ENCODE results near the gene MOB3C. TPM values are rescaled to one million over a fixed set of nuclear protein-coding genes. Genes with fewer than 3 reads are reported as not detected.

Gene MOB3C
- total RNA-seq, 2 donors from 2014 or later, result 1.7 to 2.3 TPM

DNA sequence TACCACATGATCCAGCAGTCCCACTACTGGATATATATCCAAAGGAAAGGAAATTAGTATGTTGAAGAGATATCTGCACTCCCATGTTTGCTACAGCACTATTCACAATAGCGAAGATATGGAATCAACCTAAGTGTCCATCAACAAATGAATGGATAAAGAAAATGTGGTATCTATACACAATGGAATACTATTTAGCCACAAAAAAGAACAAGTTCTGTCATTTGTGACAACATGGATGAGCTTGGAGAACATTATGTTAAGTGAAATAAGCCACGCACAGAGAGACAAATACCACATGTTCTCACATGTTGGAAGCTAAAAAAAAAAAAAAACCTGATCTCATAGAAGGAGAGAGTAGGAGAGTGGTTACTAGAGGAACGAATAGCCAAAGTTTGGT lies 33.9 kb upstream of the MOB3C start:
- WGBS, 2 experiments (ENCODE audit: insufficient coverage in 1 of 2, insufficient read length in 1 of 2), result 83 to 100% methylated on average over 1 to 3 of the region's 3 CpGs
- Histone ChIP-seq H3K9me3 (ENCODE audit: control insufficient read depth, low read length) (peaks cover 46% of the 10 kb centered on the region), H3K4me1 (ENCODE audit: control insufficient read depth, insufficient read depth, low read length) (no peaks in the 10 kb centered on the region), H3K36me3 (ENCODE audit: control insufficient read depth, insufficient read depth, low read length) (peaks cover 74% of the 10 kb centered on the region), H3K4me3 (ENCODE audit: low read length) (no peak overlapping the region), H3K27ac (ENCODE audit: low read depth, low read length) (no peak overlapping the region), H3K9ac (ENCODE audit: extremely low read depth, low read length, poor library complexity, severe bottlenecking) (no peak overlapping the region), H3K27me3 (ENCODE audit: control insufficient read depth, insufficient read depth, low read length, poor library complexity, severe bottlenecking) (no peaks in the 10 kb centered on the region)
- TF ChIP-seq, protein P1, sequence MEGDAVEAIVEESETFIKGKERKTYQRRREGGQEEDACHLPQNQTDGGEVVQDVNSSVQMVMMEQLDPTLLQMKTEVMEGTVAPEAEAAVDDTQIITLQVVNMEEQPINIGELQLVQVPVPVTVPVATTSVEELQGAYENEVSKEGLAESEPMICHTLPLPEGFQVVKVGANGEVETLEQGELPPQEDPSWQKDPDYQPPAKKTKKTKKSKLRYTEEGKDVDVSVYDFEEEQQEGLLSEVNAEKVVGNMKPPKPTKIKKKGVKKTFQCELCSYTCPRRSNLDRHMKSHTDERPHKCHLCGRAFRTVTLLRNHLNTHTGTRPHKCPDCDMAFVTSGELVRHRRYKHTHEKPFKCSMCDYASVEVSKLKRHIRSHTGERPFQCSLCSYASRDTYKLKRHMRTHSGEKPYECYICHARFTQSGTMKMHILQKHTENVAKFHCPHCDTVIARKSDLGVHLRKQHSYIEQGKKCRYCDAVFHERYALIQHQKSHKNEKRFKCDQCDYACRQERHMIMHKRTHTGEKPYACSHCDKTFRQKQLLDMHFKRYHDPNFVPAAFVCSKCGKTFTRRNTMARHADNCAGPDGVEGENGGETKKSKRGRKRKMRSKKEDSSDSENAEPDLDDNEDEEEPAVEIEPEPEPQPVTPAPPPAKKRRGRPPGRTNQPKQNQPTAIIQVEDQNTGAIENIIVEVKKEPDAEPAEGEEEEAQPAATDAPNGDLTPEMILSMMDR (conservative IDR thresholded peaks at IDR 0.05), result no peak
- H3K4me3 Mint-ChIP-seq, result no peak overlapping the region
- no peaks in the 10 kb centered on the region for H3K4me1 Mint-ChIP-seq
- peaks cover 31% of the 10 kb centered on the region for H3K9me3 Mint-ChIP-seq
- no peak overlapping the region for H3K27ac Mint-ChIP-seq
- DNase-seq, result no peak
- no peaks in the 10 kb centered on the region for H3K27me3 Mint-ChIP-seq (ENCODE audit: insufficient read depth)
- H3K36me3 Mint-ChIP-seq (ENCODE audit: low read depth), result peaks cover 71% of the 10 kb centered on the region

DNA sequence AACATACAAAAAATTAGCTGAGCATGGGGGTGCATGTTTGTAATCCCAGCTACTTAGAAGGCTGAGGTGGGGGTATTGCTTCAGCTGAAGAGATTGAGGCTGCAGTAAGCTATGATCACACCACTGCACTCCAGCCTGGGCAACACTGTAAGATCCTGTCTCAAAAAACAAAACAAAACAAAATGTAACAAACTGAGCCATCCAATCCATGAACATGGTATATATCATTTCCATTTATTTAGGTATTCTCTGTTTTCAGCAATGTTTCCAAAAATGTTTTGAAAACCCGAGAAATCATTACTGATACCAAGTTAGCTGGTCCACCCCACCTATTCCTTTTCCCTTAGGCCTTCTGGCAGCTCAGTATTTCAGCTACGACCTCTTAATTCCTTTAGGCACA lies 33.2 kb upstream of the MOB3C start:
- Mint-ChIP-seq H3K4me3 (no peak overlapping the region), H3K9me3 (peaks cover 26% of the 10 kb centered on the region), H3K4me1 (no peaks in the 10 kb centered on the region), H3K36me3 (ENCODE audit: low read depth) (peaks cover 67% of the 10 kb centered on the region), H3K27ac (no peak overlapping the region), H3K27me3 (ENCODE audit: insufficient read depth) (no peaks in the 10 kb centered on the region)
- H3K27me3 ChIP-seq (ENCODE audit: control insufficient read depth, insufficient read depth, low read length, poor library complexity, severe bottlenecking), result no peaks in the 10 kb centered on the region
- TF ChIP-seq, protein P1 (conservative IDR thresholded peaks at IDR 0.05), result no peak
- WGBS, 2 experiments (ENCODE audit: insufficient coverage in 1 of 2, insufficient read length in 1 of 2), result 88 to 96% methylated on average over 1 to 2 of the region's 2 CpGs
- H3K9me3 ChIP-seq (ENCODE audit: control insufficient read depth, low read length), result peaks cover 42% of the 10 kb centered on the region
- H3K4me1 ChIP-seq (ENCODE audit: control insufficient read depth, insufficient read depth, low read length), result no peaks in the 10 kb centered on the region
- DNase-seq, result no peak
- H3K4me3 ChIP-seq (ENCODE audit: low read length), result no peak overlapping the region
- H3K27ac ChIP-seq (ENCODE audit: low read depth, low read length), result no peak overlapping the region
- H3K36me3 ChIP-seq (ENCODE audit: control insufficient read depth, insufficient read depth, low read length), result peaks cover 68% of the 10 kb centered on the region
- H3K9ac ChIP-seq (ENCODE audit: extremely low read depth, low read length, poor library complexity, severe bottlenecking), result no peak overlapping the region

DNA sequence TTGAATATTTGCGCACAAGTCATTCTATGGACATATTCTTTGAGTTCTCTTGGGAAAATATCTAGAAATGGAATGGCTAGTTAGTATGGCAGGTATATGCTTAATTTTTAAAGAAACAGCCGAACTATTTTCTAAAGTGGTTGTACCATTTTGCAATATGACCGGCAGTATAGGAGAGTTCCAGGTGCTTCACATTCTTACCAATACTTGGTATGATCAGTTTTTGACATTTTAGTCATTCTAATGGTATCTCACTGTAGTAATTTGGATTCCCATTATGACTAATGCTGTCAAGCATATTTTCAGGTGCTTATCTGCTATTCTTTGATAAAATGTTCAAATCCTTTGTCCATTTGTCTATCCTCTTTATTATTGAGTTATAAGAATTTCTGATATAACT lies 31.0 kb upstream of the MOB3C start:
- peaks cover 40% of the 10 kb centered on the region for H3K9me3 ChIP-seq (ENCODE audit: control insufficient read depth, low read length)
- Mint-ChIP-seq H3K27ac (no peak overlapping the region), H3K4me1 (no peaks in the 10 kb centered on the region), H3K36me3 (ENCODE audit: low read depth) (peaks cover 56% of the 10 kb centered on the region), H3K9me3 (peaks cover 24% of the 10 kb centered on the region), H3K27me3 (ENCODE audit: insufficient read depth) (no peaks in the 10 kb centered on the region), H3K4me3 (no peak overlapping the region)
- H3K4me1 ChIP-seq (ENCODE audit: control insufficient read depth, insufficient read depth, low read length), result no peaks in the 10 kb centered on the region
- H3K36me3 ChIP-seq (ENCODE audit: control insufficient read depth, insufficient read depth, low read length), result peaks cover 69% of the 10 kb centered on the region
- H3K27ac ChIP-seq (ENCODE audit: low read depth, low read length), result no peak overlapping the region
- no peak for DNase-seq
- TF ChIP-seq, protein P1 (conservative IDR thresholded peaks at IDR 0.05), result no peak
- H3K27me3 ChIP-seq (ENCODE audit: control insufficient read depth, insufficient read depth, low read length, poor library complexity, severe bottlenecking), result no peaks in the 10 kb centered on the region
- H3K4me3 ChIP-seq (ENCODE audit: low read length), result no peak overlapping the region
- no peak overlapping the region for H3K9ac ChIP-seq (ENCODE audit: extremely low read depth, low read length, poor library complexity, severe bottlenecking)
- WGBS, 2 experiments (ENCODE audit: insufficient coverage in 1 of 2, insufficient read length in 1 of 2), result 93% methylated on average over 3 of the region's 3 CpGs

Measured in endodermal cell (in vitro differentiated cells).